Neuronal stem cell (in vitro differentiated cells): ENCODE measurements around the gene SNX19. TPM values are rescaled to one million over a fixed set of nuclear protein-coding genes. Genes with fewer than 3 reads are reported as not detected.

Experiments used
- DNase-seq: peaks from one replicate; pipeline ENCODE4 v3.0.0-alpha.2; 2013; ENCODE audit warnings: low spot score
- H2AFZ ChIP-seq: one replicate; pipeline ENCODE4 v1.6.1; 2013; ENCODE audit warnings: mild to moderate bottlenecking, low read length, inconsistent platforms
- H2AK5ac ChIP-seq: 2 replicates; pipeline ENCODE4 v1.6.1; 2013; ENCODE audit warnings: low read depth, mild to moderate bottlenecking, inconsistent platforms, low read length, moderate library complexity, mixed read lengths
- H2BK120ac ChIP-seq: 2 replicates; pipeline ENCODE4 v1.6.1; 2013; ENCODE audit warnings: low read depth, mild to moderate bottlenecking, inconsistent platforms, low read length, moderate library complexity, mixed read lengths
- H2BK12ac ChIP-seq: one replicate; pipeline ENCODE4 v1.6.1; 2013; ENCODE audit warnings: low read length, inconsistent platforms
- H2BK15ac ChIP-seq: 2 replicates; pipeline ENCODE4 v1.6.1; 2013; ENCODE audit warnings: mild to moderate bottlenecking, low read length, inconsistent platforms, mixed read lengths
- H2BK5ac ChIP-seq: one replicate; pipeline ENCODE4 v1.6.1; 2013; ENCODE audit warnings: inconsistent platforms, mild to moderate bottlenecking, low read length, moderate library complexity
- H3K14ac ChIP-seq: one replicate; pipeline ENCODE4 v1.6.1; 2013; ENCODE audit warnings: low read length, inconsistent platforms
- H3K18ac ChIP-seq: 2 replicates; pipeline ENCODE4 v1.6.1; 2013; ENCODE audit warnings: low read length, inconsistent platforms
- H3K23ac ChIP-seq: 2 replicates; pipeline ENCODE4 v1.6.1; 2013; ENCODE audit warnings: low read depth, mild to moderate bottlenecking, mixed read lengths, low read length, inconsistent platforms; ENCODE audit not compliant: poor library complexity
- H3K27ac ChIP-seq: replicated peaks from 3 replicates; pipeline ENCODE4 v1.5.1; 2013; ENCODE audit warnings: low read length, inconsistent platforms
- H3K27me3 ChIP-seq, 3 experiments: 2 replicates each; pipeline ENCODE4 v1.6.1; 2013; ENCODE audit warnings: low read length in 3 of 3, mild to moderate bottlenecking in 2 of 3, inconsistent platforms in 1 of 3, low read depth in 1 of 3, mixed read lengths in 1 of 3, moderate library complexity in 1 of 3; ENCODE audit not compliant: control insufficient read depth in 3 of 3, insufficient read depth in 3 of 3
- H3K36me3 ChIP-seq, 2 donors: replicated peaks in 1 of 2; 2 replicates each; pipeline ENCODE4 v1.6.1; 2013; ENCODE audit warnings: low read length in 2 of 2; ENCODE audit not compliant: control insufficient read depth in 2 of 2, insufficient read depth in 2 of 2
- H3K4ac ChIP-seq: 2 replicates; pipeline ENCODE4 v1.6.1; 2013; ENCODE audit warnings: inconsistent platforms, mild to moderate bottlenecking, low read length, moderate library complexity
- H3K4me1 ChIP-seq, 2 donors: 1 replicate in 1 of 2; 2 replicates in 1 of 2; pipeline ENCODE4 v1.6.1; 2013; ENCODE audit warnings: low read length in 2 of 2, low read depth in 1 of 2; ENCODE audit not compliant: control insufficient read depth in 2 of 2, insufficient read depth in 1 of 2
- H3K4me2 ChIP-seq: one replicate; pipeline ENCODE4 v1.6.1; 2013; ENCODE audit warnings: mild to moderate bottlenecking, low read length, inconsistent platforms; ENCODE audit not compliant: insufficient read depth, poor library complexity, severe bottlenecking
- H3K4me3 ChIP-seq, 2 donors: 2 replicates each; pipeline ENCODE4 v1.5.1; 2013; ENCODE audit warnings: low read length in 2 of 2, mild to moderate bottlenecking in 2 of 2, inconsistent platforms in 1 of 2, moderate library complexity in 1 of 2
- H3K79me1 ChIP-seq: one replicate; pipeline ENCODE4 v1.6.1; 2013; ENCODE audit warnings: low read depth, mild to moderate bottlenecking, inconsistent platforms, low read length, moderate library complexity
- H3K9ac ChIP-seq: one replicate; pipeline ENCODE4 v1.6.1; 2013; ENCODE audit warnings: mild to moderate bottlenecking, low read depth, low read length, inconsistent platforms; ENCODE audit not compliant: poor library complexity
- H3K9me3 ChIP-seq, 2 donors: replicated peaks in 1 of 2; 2 replicates each; pipeline versions ENCODE3 to v1.6.1; 2013; ENCODE audit warnings: low read length in 2 of 2, mild to moderate bottlenecking in 2 of 2, inconsistent platforms in 1 of 2, low read depth in 1 of 2, mixed read lengths in 1 of 2, moderate library complexity in 1 of 2; ENCODE audit not compliant: control insufficient read depth in 2 of 2, insufficient read depth in 1 of 2
- H4K8ac ChIP-seq: one replicate; pipeline ENCODE4 v1.6.1; 2013; ENCODE audit warnings: low read depth, mild to moderate bottlenecking, inconsistent platforms, low read length, moderate library complexity
- H4K91ac ChIP-seq: one replicate; pipeline ENCODE4 v1.6.1; 2013; ENCODE audit warnings: low read length, low read depth, mild to moderate bottlenecking, inconsistent platforms; ENCODE audit not compliant: poor library complexity
- WGBS, 2 donors: extraction: QIAGEN DNeasy Blood & Tissue Kit; methylation state at CpG; one replicate each; pipeline ENCODE4 v1.1.7; 2013; ENCODE audit warnings: missing lambda C conversion rate in 2 of 2, mixed read lengths in 1 of 2; ENCODE audit not compliant: insufficient read length in 2 of 2, insufficient replicate concordance in 1 of 2; ENCODE audit errors: extremely low coverage in 2 of 2; 5-methylcytosine and 5-hydroxymethylcytosine counted together
- polyA plus RNA-seq, 2 experiments: library from polyadenylated mRNA; stranded (reverse); fragments of 200-250 nt; gene quantifications; one replicate each; pipeline ENCODE4 v1.2.3, GENCODE V29; 2013

Gene SNX19
- polyA plus RNA-seq (2013, experiment 1 of 2) = 15.4 TPM
- 14.7 TPM for polyA plus RNA-seq (2013, experiment 2 of 2)

- H3K4me1 ChIP-seq = peaks cover 4 to 10% of the 10 kb centered on the region in 2 donors
- no peak within 1 kb of the TSS for H3K4ac ChIP-seq
- H2BK15ac ChIP-seq = no peak within 1 kb of the TSS
- no peak within 1 kb of the TSS for H2BK5ac ChIP-seq
- H3K4me2 ChIP-seq = peak within 1 kb of the TSS; percentile 90
- H4K8ac ChIP-seq = no peak within 1 kb of the TSS
- peak within 1 kb of the TSS; percentile 93 for H3K9ac ChIP-seq
- H3K18ac ChIP-seq = peak within 1 kb of the TSS; percentile 95
- H2BK120ac ChIP-seq = peak within 1 kb of the TSS; percentile 14
- no CpG with 5 or more reads among the region's 72 CpGs for WGBS, 2 donors
- peak; percentile 85 for DNase-seq
- H3K27ac ChIP-seq = no peak within 1 kb of the TSS
- H3K27me3 ChIP-seq = peaks cover 0 to 11% (median 2%) of the 10 kb centered on the region in 3 experiments
- H2BK12ac ChIP-seq = no peak within 1 kb of the TSS
- peak within 1 kb of the TSS; percentile 50 for H2AK5ac ChIP-seq
- H3K23ac ChIP-seq = peak within 1 kb of the TSS; percentile 86
- H3K4me3 ChIP-seq = peak within 1 kb of the TSS; percentile 88 to 93
- H3K9me3 ChIP-seq = no peaks in the 10 kb centered on the region
- peak within 1 kb of the TSS; percentile 94 for H2AFZ ChIP-seq
- no peak within 1 kb of the TSS for H4K91ac ChIP-seq
- peaks cover 15 to 38% of the 10 kb centered on the region in 2 donors for H3K36me3 ChIP-seq
- peaks cover 13% of the 10 kb centered on the region for H3K79me1 ChIP-seq
- H3K14ac ChIP-seq = no peak within 1 kb of the TSS
Observed at GRCh38 chr11:130916238-130916855, at the start of gene SNX19. TSS of gene SNX19 (minus strand) at chr11:130916479. CDS start at chr11:130915939, 540 bp downstream.

DNA sequence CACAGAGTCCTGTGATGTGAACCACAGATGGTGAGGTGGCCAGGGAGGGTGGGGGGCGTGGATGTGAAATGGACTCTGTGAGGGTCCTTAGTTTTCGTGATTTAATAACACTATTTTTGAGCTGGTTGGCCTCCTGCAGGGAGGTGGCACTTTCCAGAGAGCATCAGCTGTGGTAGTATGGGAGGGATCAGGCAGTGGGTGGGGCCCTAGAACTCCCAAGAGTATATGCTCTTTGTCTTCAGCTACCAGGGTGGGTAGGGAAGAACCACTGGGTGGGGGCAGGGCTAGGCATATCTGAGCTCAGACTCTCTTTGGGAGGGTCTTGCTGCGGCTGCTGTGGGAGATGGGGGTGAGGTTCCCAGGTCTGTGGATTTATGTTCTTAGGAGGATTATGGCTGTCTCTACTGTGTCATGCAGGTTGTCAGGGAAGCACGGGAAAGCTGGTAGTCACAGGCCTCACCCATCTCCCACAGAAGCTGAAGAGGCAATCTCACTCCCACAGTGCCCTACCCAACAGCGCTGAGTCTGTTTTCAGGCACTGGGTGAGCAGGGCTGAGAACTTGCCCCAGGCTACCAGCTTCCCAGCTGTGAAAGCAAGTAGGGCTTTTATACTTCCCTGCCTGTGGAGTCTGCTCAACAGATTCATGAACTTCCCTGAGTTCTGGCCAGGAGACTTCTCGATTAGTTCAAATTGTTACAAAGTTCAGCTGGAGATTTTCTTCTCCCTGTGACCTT, 47.9 kb upstream of the SNX19 start:
- H3K4ac ChIP-seq = no peak overlapping the region
- WGBS, 2 donors = no CpG with 5 or more reads among the region's 6 CpGs
- H3K36me3 ChIP-seq = no peaks in the 10 kb centered on the region
- no peak overlapping the region for H3K18ac ChIP-seq
- no peak overlapping the region for H2BK120ac ChIP-seq
- H3K27me3 ChIP-seq = no peaks in the 10 kb centered on the region
- no peak overlapping the region for H3K4me2 ChIP-seq
- no peaks in the 10 kb centered on the region for H3K9me3 ChIP-seq
- H3K23ac ChIP-seq = no peak overlapping the region
- no peak overlapping the region for H2BK12ac ChIP-seq
- H3K79me1 ChIP-seq = no peaks in the 10 kb centered on the region
- no peaks in the 10 kb centered on the region for H3K4me1 ChIP-seq
- H2AK5ac ChIP-seq = no peak overlapping the region
- H4K91ac ChIP-seq = no peak overlapping the region
- no peak overlapping the region for H4K8ac ChIP-seq
- no peak overlapping the region for H2BK15ac ChIP-seq
- no peak overlapping the region for H3K9ac ChIP-seq
- no peak overlapping the region for H2AFZ ChIP-seq
- no peak overlapping the region for H3K4me3 ChIP-seq
- no peak overlapping the region for H3K14ac ChIP-seq
- no peak for DNase-seq
- no peak overlapping the region for H2BK5ac ChIP-seq
- no peak overlapping the region for H3K27ac ChIP-seq

- Histone ChIP-seq H4K91ac (no peak overlapping the region), H3K27ac (no peak overlapping the region), H3K4me3 (no peak overlapping the region)
Observed at GRCh38 chr11:130947889-130948288, 31.6 kb upstream of the SNX19 start.

DNA sequence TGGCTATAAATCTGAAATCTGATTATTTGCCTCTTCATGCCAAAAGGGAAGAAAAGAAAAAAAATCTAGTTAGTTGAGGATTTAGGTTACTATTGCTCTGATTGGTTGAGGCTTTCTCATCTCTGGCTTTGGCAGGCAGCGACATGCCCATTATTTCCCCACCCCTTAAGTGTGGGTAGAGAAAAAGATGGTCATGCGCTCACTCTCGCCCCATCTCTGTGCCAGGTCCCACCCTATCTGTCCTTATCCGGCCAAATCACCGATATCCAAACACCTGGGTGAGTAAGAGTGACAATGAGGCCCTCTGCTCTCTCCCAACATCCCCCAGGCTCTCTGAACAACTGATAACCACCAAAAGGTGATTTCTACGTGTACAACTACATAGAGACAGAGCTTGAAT, 31.2 kb upstream of the SNX19 start:
- Histone ChIP-seq H2BK5ac (no peak overlapping the region), H3K4ac (no peak overlapping the region), H3K4me1 (peaks cover 0 to 2% of the 10 kb centered on the region in 2 donors), H3K23ac (no peak overlapping the region), H3K14ac (no peak overlapping the region), H4K91ac (no peak overlapping the region), H3K27ac (no peak overlapping the region), H4K8ac (no peak overlapping the region), H2BK120ac (no peak overlapping the region), H3K9ac (no peak overlapping the region), H2BK12ac (no peak overlapping the region), H3K27me3 (peaks cover 0 to 20% (median 0%) of the 10 kb centered on the region in 3 experiments), H3K4me3 (no peak overlapping the region), H3K4me2 (no peak overlapping the region), H3K9me3 (no peaks in the 10 kb centered on the region), H3K79me1 (no peaks in the 10 kb centered on the region), H2AFZ (no peak overlapping the region), H2AK5ac (no peak overlapping the region), H3K36me3 (no peaks in the 10 kb centered on the region), H3K18ac (no peak overlapping the region), H2BK15ac (no peak overlapping the region)
- no peak for DNase-seq
- WGBS, 2 donors = no CpG with 5 or more reads among the region's 6 CpGs

More at GRCh38 chr11:130947889-130948288, 31.6 kb upstream of the SNX19 start:
- Histone ChIP-seq H2BK15ac (no peak overlapping the region), H3K9me3 (no peaks in the 10 kb centered on the region), H2AFZ (no peak overlapping the region), H3K9ac (peak overlapping the region; percentile 5), H2AK5ac (no peak overlapping the region), H3K36me3 (no peaks in the 10 kb centered on the region), H3K4me2 (no peak overlapping the region), H3K18ac (no peak overlapping the region), H3K4me1 (peaks cover 0 to 2% of the 10 kb centered on the region in 2 donors), H4K8ac (no peak overlapping the region), H3K27me3 (peaks cover 0 to 20% (median 0%) of the 10 kb centered on the region in 3 experiments), H2BK120ac (no peak overlapping the region), H2BK12ac (no peak overlapping the region), H2BK5ac (no peak overlapping the region), H3K23ac (no peak overlapping the region), H3K4ac (no peak overlapping the region), H3K14ac (no peak overlapping the region), H3K79me1 (no peaks in the 10 kb centered on the region)
- no peak for DNase-seq
- no CpG with 5 or more reads among the region's 6 CpGs for WGBS, 2 donors
